Measurements from ENCODE around the gene FGF14. TPM values are rescaled to one million over a fixed set of nuclear protein-coding genes. Genes with fewer than 3 reads are reported as not detected.

Gene FGF14
- total and polyA plus RNA-seq, 2 donors from 2014 or later = 0.47 to 3.3 TPM

- no peaks in the 10 kb centered on the region for H3K9me3 ChIP-seq (ENCODE audit: control insufficient read depth in 2 of 3, insufficient read depth in 1 of 3, low read length in 3 of 3)
- intact Hi-C loops (cut with DNase I) = no loop called here
Measured at GRCh38 chr13:101695870-101696516, 705.9 kb downstream of the FGF14 start.

GRCh38 chr13:101691341-101691860 lies 710.4 kb downstream of the FGF14 start:
- Histone ChIP-seq H3K4me1 (ENCODE audit: control insufficient read depth in 2 of 3, insufficient read depth in 2 of 3, low read depth in 1 of 3, low read length in 3 of 3) (no peaks in the 10 kb centered on the region), H3K27me3 (ENCODE audit: control insufficient read depth, insufficient read depth, low read length) (no peaks in the 10 kb centered on the region), H3K36me3 (ENCODE audit: control insufficient read depth in 2 of 3, insufficient read depth in 3 of 3, low read length in 3 of 3) (no peaks in the 10 kb centered on the region), H3K9ac (ENCODE audit: low read length in 3 of 3) (no peak overlapping the region), H3K4me3 (ENCODE audit: low read length in 3 of 3) (no peak overlapping the region), H3K9me3 (ENCODE audit: control insufficient read depth in 2 of 3, insufficient read depth in 1 of 3, low read length in 3 of 3) (no peaks in the 10 kb centered on the region), H3K27ac (ENCODE audit: low read depth in 2 of 2, low read length in 2 of 2) (no peak overlapping the region)
- intact Hi-C loops (cut with DNase I) = no loop called here
- no peak for FAIRE-seq
- TF ChIP-seq CTCF (IDR thresholded peaks at IDR 0.05; ENCODE audit: borderline replicate concordance, extremely low read depth, insufficient read depth) = no peak
- DNase-seq = no peak

More at GRCh38 chr13:101695870-101696516, 705.9 kb downstream of the FGF14 start:
- TF ChIP-seq CTCF (IDR thresholded peaks at IDR 0.05; ENCODE audit: borderline replicate concordance, extremely low read depth, insufficient read depth) = no peak
- H3K27ac ChIP-seq (ENCODE audit: low read depth in 2 of 2, low read length in 2 of 2) = no peak overlapping the region
- DNase-seq (no peak), FAIRE-seq (no peak)
- no peaks in the 10 kb centered on the region for H3K4me1 ChIP-seq (ENCODE audit: control insufficient read depth in 2 of 3, insufficient read depth in 2 of 3, low read depth in 1 of 3, low read length in 3 of 3)
- no peaks in the 10 kb centered on the region for H3K27me3 ChIP-seq (ENCODE audit: control insufficient read depth, insufficient read depth, low read length)
- H3K4me3 ChIP-seq (ENCODE audit: low read length in 3 of 3) = no peak overlapping the region
- no peak overlapping the region for H3K9ac ChIP-seq (ENCODE audit: low read length in 3 of 3)
- no peaks in the 10 kb centered on the region for H3K36me3 ChIP-seq (ENCODE audit: control insufficient read depth in 2 of 3, insufficient read depth in 3 of 3, low read length in 3 of 3)

DNA sequence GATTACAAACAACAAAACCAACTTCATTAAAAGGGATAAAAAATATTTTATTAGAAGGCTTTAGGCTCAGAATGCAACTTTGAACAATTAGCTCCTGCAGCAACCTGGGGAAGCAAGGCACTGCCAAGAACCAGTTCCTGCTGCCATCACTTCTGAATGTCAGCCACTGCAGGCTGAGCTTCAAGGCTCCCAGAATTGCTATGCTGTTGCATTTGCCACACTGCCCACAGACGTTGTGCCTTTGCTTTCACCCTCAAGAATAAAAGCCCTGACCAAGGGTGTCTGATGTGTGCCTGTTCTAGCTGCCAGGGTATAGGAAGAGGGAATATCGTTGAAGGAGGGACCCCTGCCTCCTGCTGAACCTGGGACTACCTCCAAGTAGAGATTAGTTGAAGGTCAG lies 711.0 kb downstream of the FGF14 start:
- Histone ChIP-seq H3K4me1 (ENCODE audit: control insufficient read depth in 2 of 3, insufficient read depth in 2 of 3, low read depth in 1 of 3, low read length in 3 of 3) (no peaks in the 10 kb centered on the region), H3K27ac (ENCODE audit: low read depth in 2 of 2, low read length in 2 of 2) (no peak overlapping the region), H3K4me3 (ENCODE audit: low read length in 3 of 3) (no peak overlapping the region), H3K27me3 (ENCODE audit: control insufficient read depth, insufficient read depth, low read length) (no peaks in the 10 kb centered on the region), H3K9me3 (ENCODE audit: control insufficient read depth in 2 of 3, insufficient read depth in 1 of 3, low read length in 3 of 3) (no peaks in the 10 kb centered on the region), H3K9ac (ENCODE audit: low read length in 3 of 3) (no peak overlapping the region), H3K36me3 (ENCODE audit: control insufficient read depth in 2 of 3, insufficient read depth in 3 of 3, low read length in 3 of 3) (no peaks in the 10 kb centered on the region)
- no peak for TF ChIP-seq CTCF (IDR thresholded peaks at IDR 0.05; ENCODE audit: borderline replicate concordance, extremely low read depth, insufficient read depth)
- intact Hi-C loops (cut with DNase I) = no loop called here
- no peak for DNase-seq
- no peak for FAIRE-seq

All from kidney (tissue), 14 donors.